ENCODE results near the gene ESR2. TPM values are rescaled to one million over a fixed set of nuclear protein-coding genes. Genes with fewer than 3 reads are reported as not detected.
A peak's percentile ranks its signal among the peaks of the same experiment; 100 is the strongest.

The ESR2 gene
- total RNA-seq, 2 donors from 2014 or later = not detected

DNA sequence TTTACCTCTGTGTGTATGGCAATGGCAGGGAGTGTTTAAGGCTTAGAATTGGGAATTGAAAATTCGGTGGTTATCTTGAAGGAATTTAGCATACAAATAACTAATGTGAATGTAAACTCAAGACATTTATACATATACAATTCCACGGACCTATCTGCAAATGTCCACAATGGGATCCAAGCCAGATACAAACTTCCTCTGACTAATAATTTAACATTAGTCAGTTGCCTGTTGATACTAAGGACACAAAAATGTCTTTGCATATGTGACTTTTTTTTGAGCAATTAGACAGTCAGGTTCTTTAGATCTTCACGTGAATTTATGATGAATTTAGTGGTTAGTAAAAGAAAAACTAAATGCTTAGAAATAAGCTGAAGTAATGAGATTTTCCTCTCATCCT lies 40.5 kb downstream of the ESR2 start:
- ATAC-seq = no peak
- DNase-seq = no peak
- WGBS, 2 donors = 43 to 51% methylated on average over 3 of the region's 3 CpGs
- no peak overlapping the region for H3K4me3 ChIP-seq
- intact Hi-C loops (cut with DNase I) = no loop called here
- H3K4me1 ChIP-seq = peaks cover 13% of the 10 kb centered on the region
- TF ChIP-seq, protein P1, sequence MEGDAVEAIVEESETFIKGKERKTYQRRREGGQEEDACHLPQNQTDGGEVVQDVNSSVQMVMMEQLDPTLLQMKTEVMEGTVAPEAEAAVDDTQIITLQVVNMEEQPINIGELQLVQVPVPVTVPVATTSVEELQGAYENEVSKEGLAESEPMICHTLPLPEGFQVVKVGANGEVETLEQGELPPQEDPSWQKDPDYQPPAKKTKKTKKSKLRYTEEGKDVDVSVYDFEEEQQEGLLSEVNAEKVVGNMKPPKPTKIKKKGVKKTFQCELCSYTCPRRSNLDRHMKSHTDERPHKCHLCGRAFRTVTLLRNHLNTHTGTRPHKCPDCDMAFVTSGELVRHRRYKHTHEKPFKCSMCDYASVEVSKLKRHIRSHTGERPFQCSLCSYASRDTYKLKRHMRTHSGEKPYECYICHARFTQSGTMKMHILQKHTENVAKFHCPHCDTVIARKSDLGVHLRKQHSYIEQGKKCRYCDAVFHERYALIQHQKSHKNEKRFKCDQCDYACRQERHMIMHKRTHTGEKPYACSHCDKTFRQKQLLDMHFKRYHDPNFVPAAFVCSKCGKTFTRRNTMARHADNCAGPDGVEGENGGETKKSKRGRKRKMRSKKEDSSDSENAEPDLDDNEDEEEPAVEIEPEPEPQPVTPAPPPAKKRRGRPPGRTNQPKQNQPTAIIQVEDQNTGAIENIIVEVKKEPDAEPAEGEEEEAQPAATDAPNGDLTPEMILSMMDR (IDR thresholded peaks at IDR 0.05) = no peak
- no peak for TF ChIP-seq POLR2A (IDR thresholded peaks at IDR 0.05)
- H3K27ac ChIP-seq = no peak overlapping the region
- no peaks in the 10 kb centered on the region for H3K36me3 ChIP-seq (replicated peaks in 1 of 2; ENCODE audit: insufficient read depth in 1 of 2, low read depth in 2 of 2)
- H3K9me3 ChIP-seq = no peaks in the 10 kb centered on the region
- no peaks in the 10 kb centered on the region for H3K27me3 ChIP-seq

GRCh38 chr14:64249363-64249762 lies 44.8 kb downstream of the ESR2 start:
- H3K4me1 ChIP-seq = peaks cover 21% of the 10 kb centered on the region
- ATAC-seq = no peak
- intact Hi-C loops (cut with DNase I) = no loop called here
- peak in 1 of 4 donors; percentile 27 for DNase-seq
- no peaks in the 10 kb centered on the region for H3K27me3 ChIP-seq
- no peaks in the 10 kb centered on the region for H3K9me3 ChIP-seq
- no peaks in the 10 kb centered on the region for H3K36me3 ChIP-seq (replicated peaks in 1 of 2; ENCODE audit: insufficient read depth in 1 of 2, low read depth in 2 of 2)
- no peak overlapping the region for H3K4me3 ChIP-seq
- H3K27ac ChIP-seq = peak overlapping the region in 1 of 4 donors; percentile 24
- TF ChIP-seq, protein P1 (IDR thresholded peaks at IDR 0.05) = no peak
- no peak for TF ChIP-seq POLR2A (IDR thresholded peaks at IDR 0.05)
- 26 to 29% methylated on average over 7 of the region's 7 CpGs for WGBS, 2 donors

DNA sequence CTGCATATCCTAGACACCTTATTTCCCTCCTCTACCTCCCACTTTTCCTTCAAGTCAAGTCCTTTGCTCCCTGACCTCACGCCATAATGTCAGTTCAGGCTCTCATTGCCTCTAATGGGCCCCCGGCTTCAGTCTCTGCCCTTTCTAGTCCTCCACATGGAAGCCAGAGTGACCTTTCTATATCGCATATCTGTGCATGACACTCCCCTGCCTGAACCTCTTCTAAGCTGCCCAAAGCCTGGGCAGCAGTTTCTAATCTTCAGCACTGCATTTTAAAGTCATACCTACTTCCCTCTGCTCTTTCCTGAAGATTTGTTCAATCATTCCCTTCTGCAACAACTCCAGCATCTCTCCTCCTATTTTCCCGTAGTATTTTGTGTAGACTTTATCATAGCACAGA lies 45.5 kb downstream of the ESR2 start:
- H3K9me3 ChIP-seq = no peaks in the 10 kb centered on the region
- no peak for DNase-seq
- ATAC-seq = no peak
- no peaks in the 10 kb centered on the region for H3K36me3 ChIP-seq (replicated peaks in 1 of 2; ENCODE audit: insufficient read depth in 1 of 2, low read depth in 2 of 2)
- intact Hi-C loops (cut with DNase I) = no loop called here
- peaks cover 21% of the 10 kb centered on the region for H3K4me1 ChIP-seq
- H3K27me3 ChIP-seq = no peaks in the 10 kb centered on the region
- H3K27ac ChIP-seq = peak overlapping the region in 1 of 4 donors; percentile 24
- 73 to 78% methylated on average over 4 of the region's 4 CpGs for WGBS, 2 donors
- H3K4me3 ChIP-seq = no peak overlapping the region
- TF ChIP-seq, protein P1 (IDR thresholded peaks at IDR 0.05) = no peak
- no peak for TF ChIP-seq POLR2A (IDR thresholded peaks at IDR 0.05)

GRCh38 chr14:64247195-64247594 lies 47.0 kb downstream of the ESR2 start:
- Histone ChIP-seq H3K27me3 (no peaks in the 10 kb centered on the region), H3K4me3 (no peak overlapping the region), H3K4me1 (peaks cover 21% of the 10 kb centered on the region), H3K27ac (no peak overlapping the region), H3K36me3 (replicated peaks in 1 of 2; ENCODE audit: insufficient read depth in 1 of 2, low read depth in 2 of 2) (no peaks in the 10 kb centered on the region), H3K9me3 (no peaks in the 10 kb centered on the region)
- intact Hi-C loops (cut with DNase I) = no loop called here
- ATAC-seq = no peak
- DNase-seq = peak in 1 of 4 donors; percentile 10
- WGBS, 2 donors = 53 to 60% methylated on average over 3 of the region's 3 CpGs
- TF ChIP-seq, protein P1 (IDR thresholded peaks at IDR 0.05) = no peak
- TF ChIP-seq POLR2A (IDR thresholded peaks at IDR 0.05) = no peak

DNA sequence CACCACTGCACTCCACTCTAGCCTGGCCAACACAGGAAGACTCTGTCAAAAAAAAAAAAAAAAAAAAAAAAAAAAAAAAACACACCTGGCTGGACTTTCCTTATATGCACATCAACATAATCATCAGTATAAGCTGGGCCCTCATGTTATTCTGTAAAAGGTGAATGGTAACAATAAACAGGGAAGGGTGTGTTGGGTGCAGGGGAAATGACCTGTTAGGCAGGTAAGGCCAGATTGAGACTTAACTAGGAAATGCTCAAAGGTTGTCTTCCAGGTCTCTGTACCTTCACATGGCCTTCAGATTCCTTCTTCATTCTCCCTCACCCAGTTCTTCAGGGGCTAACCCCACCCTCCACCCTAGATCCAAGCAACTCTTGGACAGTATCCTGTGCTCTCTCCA lies 47.5 kb downstream of the ESR2 start:
- DNase-seq (no peak), ATAC-seq (no peak)

More for the DNA sequence above, 47.5 kb downstream of the ESR2 start:
- Histone ChIP-seq H3K9me3 (no peaks in the 10 kb centered on the region), H3K36me3 (replicated peaks in 1 of 2; ENCODE audit: insufficient read depth in 1 of 2, low read depth in 2 of 2) (no peaks in the 10 kb centered on the region), H3K27me3 (no peaks in the 10 kb centered on the region), H3K4me3 (no peak overlapping the region), H3K27ac (no peak overlapping the region), H3K4me1 (peaks cover 21% of the 10 kb centered on the region)
- intact Hi-C loops (cut with DNase I) = no loop called here
- no peak for TF ChIP-seq POLR2A (IDR thresholded peaks at IDR 0.05)
- TF ChIP-seq, protein P1 (IDR thresholded peaks at IDR 0.05) = no peak

Measured in body of pancreas (tissue), 4 donors.